Epithelial cell of prostate (primary cell): ENCODE results near the gene SBF2.
"Not testable (repeated sequence)": the region's sequence is repeated elsewhere in the genome, so short reads cannot be mapped to it uniquely, and the experiment has no call there.

Experiments
- DNase-seq: peaks from one replicate; pipeline ENCODE4 v3.0.0-alpha.2; 2011; ENCODE audit warnings: low read depth, low spot score
- H3K27ac ChIP-seq: fragments of 450-650 bp; 2 replicates; pipeline ENCODE4 v1.5.1; 2017; ENCODE audit warnings: mild to moderate bottlenecking

Gene SBF2

DNA sequence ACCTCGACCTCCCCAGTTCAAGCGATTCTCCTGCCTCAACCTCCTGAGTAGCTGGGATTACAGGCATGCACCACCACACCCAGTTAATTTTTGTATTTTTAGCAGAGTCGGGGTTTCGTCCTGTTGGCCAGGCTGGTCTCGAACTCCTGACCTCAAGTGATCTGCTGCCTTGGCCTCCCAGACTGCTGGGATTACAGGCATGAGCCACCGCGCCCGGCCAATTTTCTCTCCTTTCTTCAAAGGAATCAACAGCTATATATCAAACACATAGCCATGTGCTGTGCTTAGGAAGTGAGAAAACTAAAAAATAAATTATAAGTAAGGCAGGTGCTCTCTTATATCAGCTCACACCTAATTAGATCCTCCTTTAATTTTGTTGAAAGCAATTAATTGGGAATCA, 164.8 kb downstream of the SBF2 start:
- H3K27ac ChIP-seq, DNase-seq: not testable (repeated sequence)

DNA sequence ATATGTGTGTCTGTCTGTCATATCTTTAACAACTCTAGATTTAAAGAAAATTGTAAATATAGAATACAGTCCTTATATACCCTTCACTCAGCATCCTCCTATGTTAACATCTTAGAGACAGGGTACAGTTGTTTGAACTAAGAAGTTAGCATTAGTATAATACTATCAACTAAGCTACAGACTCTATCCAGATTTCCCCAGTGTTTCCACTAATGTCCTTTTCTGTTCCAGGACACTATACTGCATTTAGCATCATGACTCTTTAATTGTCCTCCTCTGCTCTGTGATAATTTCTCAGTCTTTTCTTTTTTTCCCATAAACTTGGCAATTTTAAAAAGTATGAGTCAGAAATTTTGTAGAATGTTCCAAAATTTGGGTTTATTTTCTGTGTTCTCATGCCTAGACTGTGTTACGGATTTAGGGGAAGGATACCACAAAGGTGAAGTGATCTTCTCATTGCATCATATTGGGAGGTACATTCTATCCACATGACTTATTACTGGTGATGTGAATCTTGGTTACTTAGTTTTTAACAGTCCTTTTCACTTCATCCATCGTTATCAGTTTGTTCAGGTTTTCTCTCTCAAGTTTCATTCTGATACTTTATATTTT, 168.4 kb downstream of the SBF2 start:
- H3K27ac ChIP-seq: no peak overlapping the region

DNA sequence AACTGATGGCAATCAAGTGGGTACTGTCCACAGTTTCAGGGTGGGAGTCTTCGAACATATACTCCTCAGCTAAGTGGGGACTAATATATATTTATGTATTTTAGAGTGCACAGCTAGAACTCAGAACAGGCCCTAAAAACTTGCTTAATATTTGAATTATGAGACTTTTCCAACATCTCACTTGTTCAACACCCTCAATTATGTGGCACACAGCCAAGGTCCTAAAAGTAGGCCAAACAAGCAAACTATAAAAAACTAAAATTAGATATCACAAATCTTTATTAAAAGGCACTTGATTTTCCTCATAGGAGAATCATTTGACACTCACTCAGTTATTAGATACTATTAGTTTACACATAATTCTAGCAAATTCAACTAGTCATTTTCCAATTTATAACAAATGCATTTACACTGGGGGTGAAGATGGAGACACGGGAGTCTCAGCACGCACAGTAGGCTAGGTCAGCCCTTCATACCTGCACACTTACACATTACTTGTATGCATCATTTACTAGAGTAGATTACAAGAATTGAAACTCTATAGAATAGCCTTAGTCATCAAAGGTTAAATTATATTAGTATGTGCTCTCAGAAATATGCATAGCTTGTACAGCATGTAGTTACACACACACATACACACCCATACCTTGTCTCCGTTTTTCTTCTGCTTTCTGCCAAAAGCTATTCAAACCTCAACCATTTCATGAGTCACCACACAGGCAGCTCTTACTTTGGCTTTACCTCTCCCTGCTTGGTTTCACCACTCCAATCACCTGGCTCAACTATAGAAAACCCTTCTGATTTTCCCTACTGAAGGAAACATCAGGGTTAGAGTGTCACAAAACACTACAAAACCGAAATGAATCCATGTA, 171.5 kb downstream of the SBF2 start:
- peak; percentile 98 for DNase-seq
- peak overlapping the region; percentile 93 for H3K27ac ChIP-seq

More for the DNA sequence above, 168.4 kb downstream of the SBF2 start:
- DNase-seq: no peak

DNA sequence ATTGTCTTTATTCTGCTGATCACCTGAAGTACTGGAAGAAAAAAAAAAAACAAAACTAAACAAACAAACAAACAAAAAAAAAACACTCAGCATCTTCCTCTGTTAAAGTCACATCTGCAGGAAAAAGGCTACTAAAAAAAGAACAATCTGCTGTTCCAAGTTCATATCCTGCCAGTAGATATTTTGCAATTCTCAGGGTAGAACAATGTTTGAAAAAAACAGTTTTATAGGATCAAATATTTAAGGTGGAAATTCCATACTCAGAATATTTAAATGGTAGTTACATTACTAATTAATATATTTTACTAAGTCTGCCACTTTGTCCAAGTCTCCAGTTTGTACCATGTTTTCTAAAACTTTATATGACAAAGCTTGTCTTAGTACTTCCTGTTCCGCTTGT, 175.2 kb downstream of the SBF2 start:
- no peak for DNase-seq
- no peak overlapping the region for H3K27ac ChIP-seq

DNA sequence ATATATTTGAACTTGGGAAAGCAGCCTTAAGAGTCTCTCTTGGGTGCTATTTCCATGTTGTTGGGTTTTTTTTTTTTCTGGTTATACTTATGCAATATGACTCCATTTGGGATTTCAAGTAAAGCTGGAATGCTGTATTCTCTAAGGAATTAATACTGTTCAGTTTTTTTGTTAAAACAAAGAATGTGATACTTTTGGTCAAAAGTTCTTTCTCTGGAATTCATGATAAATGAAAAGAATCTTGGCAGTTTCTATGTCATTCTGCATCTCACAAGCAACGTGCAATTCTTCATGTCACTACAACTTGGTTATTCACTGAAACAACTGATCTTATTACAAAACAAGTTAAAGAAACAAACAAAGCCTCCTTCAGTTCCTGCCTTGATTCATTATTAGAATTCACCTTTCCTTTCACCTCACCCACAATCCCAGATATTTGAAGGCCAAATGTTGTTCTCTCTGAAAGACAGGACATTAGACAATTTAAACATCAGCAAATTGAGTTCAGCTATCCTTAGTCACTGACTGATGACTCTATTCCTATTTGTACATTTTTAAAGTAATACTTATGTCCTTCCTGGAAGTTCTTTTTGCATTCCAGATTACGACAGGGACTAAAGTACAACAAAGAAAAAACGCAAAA, 176.2 kb downstream of the SBF2 start:
- DNase-seq: no peak
- peak overlapping the region; percentile 27 for H3K27ac ChIP-seq

DNA sequence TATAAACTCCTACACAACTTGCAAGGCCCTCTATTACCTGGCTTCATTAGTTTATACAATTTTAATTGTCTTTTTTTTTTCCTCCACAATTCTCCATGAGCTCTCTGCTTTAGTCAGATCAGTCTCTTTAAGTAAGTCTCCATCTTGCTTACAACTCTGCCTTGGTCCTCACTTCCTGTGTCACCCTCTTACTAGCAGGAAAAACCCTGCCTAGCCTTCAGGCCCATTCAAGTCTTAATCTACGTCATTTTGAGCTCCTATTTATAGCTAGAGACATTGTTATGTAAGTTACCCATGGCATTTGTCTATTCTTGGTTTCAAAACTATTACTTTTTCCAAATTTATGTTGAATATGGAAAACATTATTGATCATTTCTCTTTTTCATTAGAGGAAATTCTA, 177.4 kb downstream of the SBF2 start:
- no peak overlapping the region for H3K27ac ChIP-seq

DNA sequence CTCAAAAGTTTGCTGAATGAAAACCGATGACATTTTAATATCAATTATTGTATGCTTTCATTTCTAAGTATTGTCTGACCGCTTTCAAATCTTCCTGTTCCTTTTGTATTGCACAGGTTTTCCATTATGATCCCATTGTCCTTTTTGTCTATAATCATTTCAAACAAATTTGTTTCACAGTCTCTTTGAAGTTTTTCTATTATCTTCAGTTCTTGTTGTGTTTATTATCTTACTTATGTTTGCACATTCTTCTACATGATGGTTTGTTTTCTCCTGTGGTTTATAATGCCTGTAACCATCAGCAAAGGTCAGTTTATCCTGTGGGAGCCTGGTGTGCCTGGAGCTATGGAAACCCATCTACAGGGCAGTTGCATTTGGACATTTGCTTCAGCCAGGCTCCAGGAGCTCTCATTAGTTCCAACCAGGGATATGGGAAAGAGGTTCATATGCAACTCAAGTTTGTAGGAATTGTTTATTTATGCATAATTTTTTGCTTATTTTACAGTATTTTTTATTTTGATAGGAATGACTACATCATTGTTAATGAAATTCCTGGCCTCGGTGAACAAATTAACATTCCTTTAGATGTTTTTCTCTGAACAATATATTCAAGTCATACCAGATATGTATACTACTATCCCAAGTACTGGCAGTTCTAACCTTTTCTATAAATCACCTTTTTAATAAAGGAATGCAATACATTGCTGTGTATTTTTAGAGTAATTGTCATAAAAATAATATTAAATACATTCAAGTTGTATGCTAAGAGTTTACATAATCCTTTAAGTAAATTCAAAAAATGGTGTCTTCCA, 179.2 kb downstream of the SBF2 start:
- no peak for DNase-seq
- H3K27ac ChIP-seq: no peak overlapping the region

More for the DNA sequence above, 177.4 kb downstream of the SBF2 start:
- DNase-seq: no peak

DNA sequence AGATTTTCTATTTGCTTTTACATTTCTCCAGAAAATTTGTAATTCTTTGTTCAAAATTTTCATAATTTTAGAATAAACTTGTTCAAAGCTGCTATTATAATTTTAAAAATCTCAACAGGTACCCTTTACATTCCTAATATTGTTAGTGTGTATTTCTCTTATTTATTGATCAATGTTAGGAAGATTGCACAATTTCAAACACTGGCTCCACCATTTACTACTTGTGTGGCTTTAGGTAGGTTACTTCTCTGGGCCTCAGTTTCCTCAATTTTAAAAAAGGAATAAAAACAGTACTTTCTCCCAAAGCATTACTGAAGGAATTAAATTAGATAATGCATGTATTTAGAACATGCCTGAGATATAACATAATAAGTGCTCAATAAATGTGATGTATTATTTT, 180.2 kb downstream of the SBF2 start:
- no peak overlapping the region for H3K27ac ChIP-seq
- no peak for DNase-seq

DNA sequence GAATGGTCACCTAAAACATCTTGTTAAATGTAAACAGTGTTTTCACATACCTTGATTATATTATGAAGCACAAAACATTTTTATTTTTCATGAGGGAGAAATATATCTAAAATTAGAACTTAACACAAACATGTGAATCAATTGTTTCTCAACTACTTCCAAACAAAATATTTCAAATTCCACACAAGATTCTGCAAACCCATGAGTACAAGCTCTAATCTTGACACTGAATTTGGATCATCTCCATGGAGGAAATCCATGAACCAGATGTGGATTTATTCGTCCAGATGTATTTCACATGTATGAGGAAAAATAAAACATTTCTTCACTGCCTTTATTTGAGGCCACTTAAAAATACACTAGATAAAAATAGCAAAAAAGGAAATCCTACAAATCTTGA, 184.2 kb downstream of the SBF2 start:
- no peak overlapping the region for H3K27ac ChIP-seq
- no peak for DNase-seq

DNA sequence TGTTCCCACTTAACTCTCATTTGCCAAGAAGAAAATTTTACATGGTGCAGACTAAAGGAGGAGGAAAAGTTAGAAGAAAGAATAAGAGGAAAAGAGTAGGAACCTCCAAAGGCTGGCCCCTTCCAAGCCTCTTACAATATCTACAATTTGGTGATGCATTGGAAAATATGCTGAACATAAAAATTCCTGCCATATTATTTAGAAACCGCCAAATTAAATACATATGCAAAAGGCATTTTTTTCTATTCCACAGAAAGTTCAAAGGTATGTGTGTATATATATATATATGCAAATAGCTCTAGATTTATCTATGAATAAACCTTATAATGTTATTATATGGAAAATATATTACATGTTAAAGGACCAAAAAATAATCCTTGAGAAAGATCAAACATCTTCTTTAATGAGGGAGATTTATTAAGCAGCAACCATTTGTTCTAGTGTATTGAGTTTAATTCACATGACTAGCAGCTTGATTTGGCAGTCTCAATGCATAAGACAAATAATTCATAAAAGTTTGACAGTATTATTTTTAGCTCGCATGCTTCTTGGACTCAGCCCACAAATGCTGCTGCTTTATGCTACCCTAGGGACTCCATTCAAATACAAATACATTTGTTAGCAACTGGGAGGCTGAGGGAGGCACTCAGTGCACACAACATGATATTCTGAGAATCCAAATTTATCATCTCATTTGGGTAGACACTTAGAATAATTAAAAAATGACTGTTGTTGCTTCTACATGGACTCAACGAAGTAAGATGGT, 184.9 kb downstream of the SBF2 start:
- no peak overlapping the region for H3K27ac ChIP-seq
- no peak for DNase-seq

DNA sequence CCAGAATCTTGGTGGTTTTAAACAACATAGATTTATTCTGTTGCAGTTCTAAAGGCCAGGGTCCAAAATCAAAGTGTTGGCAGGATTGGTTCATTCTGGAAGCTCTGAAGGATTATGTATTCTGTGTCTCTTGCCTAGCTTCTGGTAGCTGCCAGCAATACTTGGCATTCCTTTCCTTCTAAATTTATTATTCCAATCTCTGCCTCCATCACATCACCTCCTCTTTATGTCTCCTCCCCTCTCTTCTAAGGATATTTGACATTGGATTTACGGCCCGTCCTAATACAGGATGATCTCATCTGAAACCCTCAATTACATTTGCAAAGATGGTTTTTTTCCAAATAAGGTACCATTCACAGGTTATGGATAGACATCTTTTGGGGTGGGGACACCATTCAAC, 186.5 kb downstream of the SBF2 start:
- no peak overlapping the region for H3K27ac ChIP-seq
- no peak for DNase-seq

DNA sequence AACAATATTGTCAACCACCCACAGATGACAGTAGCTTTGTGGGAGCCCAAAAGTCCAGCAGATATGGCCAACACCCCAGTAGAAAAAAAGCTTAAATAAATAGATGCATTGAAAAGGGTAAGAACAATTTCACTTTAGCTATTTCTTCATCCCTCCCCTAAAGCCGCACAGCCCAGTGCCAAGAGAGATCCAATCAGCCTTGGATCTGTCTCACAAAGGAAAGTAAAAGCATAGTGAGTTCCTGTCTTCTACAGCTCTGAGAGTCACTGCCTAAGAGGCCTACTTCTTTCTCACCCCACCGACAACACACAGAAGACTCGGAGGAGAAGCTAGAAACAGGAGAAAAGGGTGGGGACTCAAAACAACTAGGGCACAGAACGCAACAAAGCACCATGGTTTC, 196.4 kb downstream of the SBF2 start:
- no peak for DNase-seq
- no peak overlapping the region for H3K27ac ChIP-seq

DNA sequence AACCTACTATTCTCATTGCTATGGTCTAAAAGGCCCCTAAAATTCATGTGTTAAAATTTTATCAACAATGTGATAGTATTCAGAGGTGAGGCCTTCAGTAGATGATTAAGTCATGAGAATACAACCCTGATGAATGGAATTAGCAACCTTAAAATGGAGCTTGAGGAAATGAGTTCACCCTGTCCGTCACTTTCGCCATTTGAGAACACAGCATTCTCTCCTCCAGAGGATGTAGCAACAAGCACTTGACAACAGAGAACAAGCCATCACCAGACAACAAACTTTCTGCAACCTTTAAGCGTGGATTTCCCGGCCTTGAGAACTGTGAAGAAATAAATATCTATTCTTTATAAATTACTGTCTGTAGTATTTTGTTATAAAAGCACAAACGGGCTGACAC, 197.0 kb downstream of the SBF2 start:
- no peak for DNase-seq
- H3K27ac ChIP-seq: no peak overlapping the region

DNA sequence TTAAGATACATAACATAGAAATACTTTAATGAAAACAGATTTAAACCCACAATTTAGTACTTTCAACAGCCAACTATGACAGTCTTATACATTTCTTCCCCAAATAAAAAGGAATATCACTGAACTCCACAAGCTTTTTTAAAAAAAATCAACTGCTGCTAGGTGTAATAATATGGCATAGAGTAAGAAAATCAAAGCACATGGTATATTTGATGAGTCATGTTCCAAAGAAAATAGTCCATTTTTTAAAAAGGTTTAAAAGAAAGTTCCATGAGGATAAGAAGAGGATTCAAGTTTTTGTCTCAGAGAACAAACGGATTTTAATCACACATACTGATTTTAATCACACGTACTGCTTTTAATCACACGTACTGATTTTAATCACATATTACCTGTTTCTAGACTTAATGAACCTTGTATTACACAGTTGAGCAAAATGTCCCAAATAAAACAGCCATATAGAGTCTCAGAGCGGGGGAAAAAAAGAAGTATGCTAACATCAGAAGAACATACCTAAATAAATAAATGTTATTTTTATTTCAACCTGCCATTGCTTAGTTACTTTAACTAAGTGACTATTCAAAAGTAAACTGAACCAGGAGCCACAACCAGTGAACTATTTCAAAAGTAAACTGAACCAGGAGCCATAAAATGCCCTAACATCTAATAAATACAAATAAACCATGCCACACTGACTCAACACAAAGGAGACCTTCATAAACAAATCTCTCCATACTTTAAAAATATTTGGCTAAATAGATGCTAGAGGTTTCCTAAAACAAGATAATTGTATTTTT, 198.4 kb downstream of the SBF2 start:
- no peak overlapping the region for H3K27ac ChIP-seq

DNA sequence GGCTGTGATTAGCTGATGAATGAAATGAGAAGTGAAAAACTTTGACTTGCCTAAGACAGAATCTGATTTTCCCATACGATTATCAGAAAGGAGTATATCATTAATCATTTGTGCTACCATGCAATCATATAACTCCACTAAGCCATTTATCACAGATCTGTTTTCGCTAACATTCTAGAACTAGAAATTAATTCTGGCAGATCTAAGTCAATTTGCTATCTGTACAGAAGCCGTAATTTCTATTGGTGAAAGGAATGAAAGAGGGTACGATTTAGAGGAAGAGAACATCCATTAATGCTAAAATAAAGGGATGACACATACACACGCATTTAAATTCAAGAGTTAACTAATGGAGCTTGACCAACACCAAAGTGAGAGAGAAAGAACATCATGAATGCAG, 201.6 kb downstream of the SBF2 start:
- DNase-seq: no peak
- H3K27ac ChIP-seq: no peak overlapping the region

More for the DNA sequence above, 198.4 kb downstream of the SBF2 start:
- no peak for DNase-seq

DNA sequence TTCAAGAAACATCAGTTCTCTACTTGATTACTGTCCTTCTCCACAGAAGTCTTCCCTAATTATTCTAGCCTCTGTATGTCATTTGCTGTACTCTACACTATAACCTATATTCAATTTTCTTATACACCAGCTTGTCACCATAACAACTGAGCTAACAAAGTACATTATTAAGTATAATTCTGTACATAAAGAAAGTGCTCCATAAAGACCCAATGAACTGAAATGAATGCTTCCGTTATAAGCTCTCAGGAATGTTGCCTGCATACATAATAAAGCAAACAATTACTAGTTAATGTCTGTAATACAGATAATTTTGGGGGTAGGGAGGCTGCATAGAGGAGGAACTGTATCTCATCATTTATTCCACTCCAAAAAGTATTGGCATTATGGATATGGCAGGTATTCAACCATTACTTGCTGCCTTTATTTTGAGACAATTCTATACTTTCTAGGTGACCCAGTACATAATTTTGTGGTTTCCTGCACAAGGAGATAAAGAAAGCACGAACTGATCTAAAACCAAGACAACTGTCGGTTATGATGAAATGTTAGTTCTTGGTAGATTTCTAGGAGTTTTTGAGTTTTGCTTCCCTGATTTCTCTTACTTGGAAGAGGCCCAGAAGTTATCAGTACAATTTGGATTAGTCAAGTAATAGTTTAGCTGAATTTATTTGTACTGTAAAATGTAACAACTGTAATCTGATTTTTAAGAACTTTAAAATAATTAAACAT, 202.5 kb downstream of the SBF2 start:
- H3K27ac ChIP-seq: no peak overlapping the region
- DNase-seq: no peak

DNA sequence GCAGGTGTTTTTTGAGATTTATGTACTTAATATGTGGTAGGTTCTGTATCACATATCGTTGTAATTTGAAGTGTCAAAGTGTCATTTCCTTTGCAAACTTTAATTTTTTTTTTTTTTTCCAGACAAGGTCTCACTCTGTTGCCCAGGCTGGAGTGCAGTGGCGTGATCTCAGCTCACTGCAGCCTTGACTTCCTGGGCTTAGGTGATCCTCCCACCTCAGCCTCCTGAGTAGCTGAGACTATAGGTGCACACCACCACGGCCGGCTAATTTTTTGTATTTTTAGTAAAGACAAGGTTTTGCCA, 206.1 kb downstream of the SBF2 start:
- H3K27ac ChIP-seq, DNase-seq: not testable (repeated sequence)

DNA sequence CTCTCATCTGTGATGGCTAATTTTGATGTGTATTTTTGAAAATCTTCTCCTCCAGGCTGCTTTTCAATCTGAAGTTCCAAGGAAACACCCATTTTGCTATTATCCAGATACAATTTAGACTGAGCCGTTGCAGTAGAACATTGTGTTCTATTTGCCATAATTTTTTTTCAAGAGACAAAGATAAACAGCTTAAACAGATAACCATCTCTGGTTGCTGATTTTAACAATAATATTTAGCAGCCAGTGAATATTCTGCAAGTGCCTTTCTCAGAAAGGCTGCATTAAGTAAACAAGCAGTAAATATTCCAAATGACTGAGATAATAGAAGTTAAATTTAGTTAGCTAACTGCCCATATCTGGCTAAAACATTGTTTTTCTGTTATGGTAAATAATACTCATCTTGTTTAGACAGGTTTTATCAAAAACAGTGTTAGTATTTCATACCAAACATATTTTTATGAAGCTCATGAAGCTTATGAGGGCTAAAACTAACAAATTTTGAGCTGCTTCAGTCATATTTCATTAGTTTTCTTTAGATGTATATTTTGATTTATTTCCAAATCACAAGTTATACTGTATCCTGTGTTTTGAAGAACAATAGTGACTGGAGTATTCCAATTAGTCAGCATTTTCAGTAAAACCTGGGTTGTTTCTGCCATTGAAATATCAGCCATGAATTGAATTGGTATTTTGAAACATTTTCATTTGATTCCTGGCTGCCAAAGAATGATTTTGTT, 206.7 kb downstream of the SBF2 start:
- DNase-seq: no peak
- no peak overlapping the region for H3K27ac ChIP-seq
